NCI-H460 (cell line): ENCODE data around the gene KREMEN2. TPM values are rescaled to one million over a fixed set of nuclear protein-coding genes. Genes with fewer than 3 reads are reported as not detected.

Experiments used
- DNase-seq: peaks from one replicate; pipeline ENCODE4 v3.0.0-alpha.2; 2016; ENCODE audit warnings: low read depth; ENCODE audit errors: extremely low read depth
- total RNA-seq: library from RNA; depleted of rRNA; stranded (reverse); fragments of >200 nt; shearing (Covaris generic); gene quantifications from 2 replicates; pipeline ENCODE4 v1.2.3, GENCODE V29; 2014

Gene KREMEN2
- total RNA-seq, 1 experiment from 2014 or later: 1.5 TPM

DNA sequence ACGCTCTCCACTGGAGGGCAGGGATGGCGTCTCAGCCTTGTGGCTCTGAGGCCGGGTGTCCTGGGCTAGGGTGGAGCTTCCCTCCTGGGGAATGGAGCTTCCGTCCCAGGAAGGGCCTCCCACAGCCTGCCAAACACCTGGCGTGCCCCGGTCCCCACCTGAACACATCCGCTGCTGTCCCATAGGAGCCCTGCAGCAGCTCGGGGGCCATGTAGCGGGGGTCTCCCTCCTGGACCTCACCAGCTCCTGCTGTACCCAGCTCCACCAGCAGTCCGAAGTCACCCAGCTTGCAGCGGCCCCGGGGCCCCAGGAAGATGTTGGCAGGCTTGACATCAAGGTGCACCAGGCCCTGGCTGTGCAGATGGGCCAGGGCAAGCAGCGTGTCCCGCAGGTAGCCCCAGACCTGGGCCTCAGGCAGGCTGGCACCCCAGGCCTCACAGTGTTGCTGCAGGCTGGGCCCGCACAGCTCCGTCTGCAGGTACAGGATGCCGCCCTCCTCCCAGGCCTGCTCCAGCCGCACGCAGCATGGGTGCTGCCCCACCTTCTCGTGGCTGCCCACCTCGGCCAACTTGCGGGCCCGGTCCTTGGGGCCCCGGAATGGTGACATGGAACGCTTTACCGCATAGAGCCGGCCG, 11.2 kb downstream of the KREMEN2 start:
- DNase-seq: no peak

DNA sequence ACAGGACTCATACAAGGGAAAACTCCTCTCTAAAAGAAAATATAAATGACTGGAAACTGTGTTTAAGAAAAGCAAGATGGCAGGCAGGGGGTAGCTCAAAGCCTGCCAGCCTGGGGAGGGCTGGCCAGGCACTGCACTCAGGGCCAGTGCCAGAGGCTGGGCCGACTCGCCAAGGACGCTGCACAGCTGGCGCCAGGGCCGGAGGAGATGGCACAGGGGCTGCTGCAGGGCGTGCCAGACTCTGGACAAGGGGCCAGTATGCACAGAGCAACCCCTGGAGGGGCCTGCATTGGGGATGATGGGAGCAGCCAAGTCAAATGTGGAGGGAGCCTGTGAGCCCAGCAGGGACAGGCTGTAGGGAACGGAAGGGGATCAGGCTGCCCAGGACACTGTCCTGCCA, 12.1 kb downstream of the KREMEN2 start:
- no peak for DNase-seq

DNA sequence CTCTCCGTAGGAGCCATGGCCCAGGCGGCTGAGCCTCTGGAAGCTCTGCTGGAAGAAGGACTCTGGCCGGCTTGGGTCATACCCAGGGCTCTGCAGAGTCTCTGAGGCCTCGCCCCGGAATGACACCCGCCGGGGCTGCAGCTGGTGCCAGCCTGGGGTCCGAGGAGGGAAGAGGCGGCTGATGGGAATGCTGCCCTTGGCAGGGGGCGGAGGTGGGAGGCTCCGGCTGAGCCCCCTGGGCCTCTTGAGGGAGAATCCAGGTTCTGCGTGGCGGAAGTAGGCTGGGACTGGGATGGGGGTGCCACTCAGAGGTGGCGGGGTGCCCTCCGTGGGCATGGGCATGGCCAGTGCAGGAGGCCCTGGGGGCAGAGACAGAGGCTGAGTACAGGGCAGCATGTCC, 12.6 kb downstream of the KREMEN2 start:
- no peak for DNase-seq

DNA sequence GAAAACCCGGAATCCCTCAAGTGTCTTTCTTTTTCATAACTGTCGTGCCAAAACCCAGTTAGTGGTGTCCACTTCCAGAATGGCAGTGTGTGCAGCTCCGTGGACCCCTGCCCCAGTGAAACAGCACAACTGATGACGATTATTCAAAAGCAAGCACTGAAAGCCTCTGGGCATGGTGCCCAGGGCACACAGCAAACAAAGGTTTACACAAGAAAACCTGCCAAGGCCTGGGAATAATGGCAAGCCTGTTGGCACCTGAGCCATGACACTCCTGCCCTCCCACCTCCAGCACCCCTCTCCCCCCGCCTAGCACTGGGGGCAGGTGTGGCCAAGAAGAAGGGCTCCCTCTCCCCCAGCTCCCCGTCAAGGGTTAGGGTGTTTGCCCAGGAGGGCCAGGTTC, 13.4 kb downstream of the KREMEN2 start:
- no peak for DNase-seq

DNA sequence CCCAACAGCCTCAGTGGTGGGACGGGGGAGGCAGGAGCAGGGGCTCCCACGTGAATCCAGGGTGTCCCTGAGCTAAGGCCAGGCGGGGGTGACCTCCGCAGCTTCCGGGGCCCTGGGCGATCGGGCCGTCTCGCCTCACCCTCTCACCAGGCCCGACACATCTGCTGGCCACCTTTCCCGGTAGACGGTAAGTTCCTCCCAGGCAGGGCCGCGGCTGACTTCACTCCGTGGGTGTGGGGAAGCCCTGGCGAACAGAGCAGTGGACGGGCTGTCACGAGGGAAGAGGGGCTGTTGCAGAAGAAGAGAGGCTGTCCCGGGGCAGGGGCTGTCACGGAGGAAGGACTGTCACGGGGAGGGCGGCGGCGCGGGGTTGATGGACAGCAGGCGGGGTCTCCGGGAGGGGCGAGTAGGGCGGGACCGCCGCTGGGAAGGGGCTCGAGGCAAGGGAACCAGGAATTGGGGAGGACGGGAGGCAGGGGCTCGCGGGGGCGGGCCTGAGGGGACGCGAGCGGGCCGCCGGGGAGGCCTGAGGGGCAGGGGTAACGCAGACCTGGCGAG, 15.7 kb downstream of the KREMEN2 start:
- DNase-seq: no peak

DNA sequence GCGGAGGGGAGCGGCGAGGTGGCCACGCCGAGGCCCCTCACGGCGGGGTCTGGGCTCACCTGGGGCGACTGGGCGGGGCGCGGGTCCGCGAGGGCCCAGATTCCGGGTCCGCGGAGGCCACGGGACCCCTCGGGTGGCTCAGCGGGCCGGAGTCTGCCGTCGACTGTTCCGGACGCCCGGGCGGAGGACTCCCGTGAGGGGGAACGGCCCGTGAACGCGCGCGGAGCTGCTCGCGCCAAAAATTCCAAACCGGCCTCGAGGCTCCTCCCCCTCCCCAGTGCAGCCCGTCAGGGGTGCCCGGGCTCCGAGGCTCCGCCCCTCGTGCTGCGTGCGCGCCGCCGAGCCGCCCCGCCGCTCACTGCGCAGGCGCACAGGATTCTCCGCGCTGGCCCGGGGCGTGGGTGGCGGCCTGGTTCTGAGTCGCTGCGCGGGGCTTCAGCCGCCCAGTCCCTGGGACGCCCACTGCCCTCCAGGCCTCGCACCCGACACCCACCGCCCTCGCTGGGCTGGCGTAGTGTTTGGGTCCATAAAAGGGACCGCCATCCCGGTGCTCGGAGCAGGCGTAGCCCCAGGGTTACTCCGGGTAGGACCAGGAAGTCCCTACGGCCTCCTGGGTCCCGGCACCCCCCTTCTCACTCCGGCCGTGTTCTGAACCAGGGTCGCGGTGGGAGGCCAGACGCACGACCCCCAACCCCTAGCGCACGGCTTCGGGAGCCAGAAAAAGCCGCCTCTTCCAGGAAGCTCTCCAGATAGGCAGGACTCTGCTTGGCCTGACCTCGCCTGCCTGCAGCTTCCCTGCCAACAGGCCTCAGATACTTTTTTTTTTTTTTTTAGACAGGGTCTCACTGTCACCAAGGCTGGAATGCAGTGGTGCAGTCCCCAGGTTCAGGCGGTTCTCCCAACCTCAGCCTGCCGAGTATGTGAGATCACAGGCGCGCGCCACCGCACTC, 16.4 kb downstream of the KREMEN2 start, which contains the start of gene PKMYT1:
Gene PKMYT1, minus strand, starts transcription at position 220 of the 950 bp plus-strand sequence. CDS start 789 bp downstream, outside the sequence.
- DNase-seq: peak; percentile 88

DNA sequence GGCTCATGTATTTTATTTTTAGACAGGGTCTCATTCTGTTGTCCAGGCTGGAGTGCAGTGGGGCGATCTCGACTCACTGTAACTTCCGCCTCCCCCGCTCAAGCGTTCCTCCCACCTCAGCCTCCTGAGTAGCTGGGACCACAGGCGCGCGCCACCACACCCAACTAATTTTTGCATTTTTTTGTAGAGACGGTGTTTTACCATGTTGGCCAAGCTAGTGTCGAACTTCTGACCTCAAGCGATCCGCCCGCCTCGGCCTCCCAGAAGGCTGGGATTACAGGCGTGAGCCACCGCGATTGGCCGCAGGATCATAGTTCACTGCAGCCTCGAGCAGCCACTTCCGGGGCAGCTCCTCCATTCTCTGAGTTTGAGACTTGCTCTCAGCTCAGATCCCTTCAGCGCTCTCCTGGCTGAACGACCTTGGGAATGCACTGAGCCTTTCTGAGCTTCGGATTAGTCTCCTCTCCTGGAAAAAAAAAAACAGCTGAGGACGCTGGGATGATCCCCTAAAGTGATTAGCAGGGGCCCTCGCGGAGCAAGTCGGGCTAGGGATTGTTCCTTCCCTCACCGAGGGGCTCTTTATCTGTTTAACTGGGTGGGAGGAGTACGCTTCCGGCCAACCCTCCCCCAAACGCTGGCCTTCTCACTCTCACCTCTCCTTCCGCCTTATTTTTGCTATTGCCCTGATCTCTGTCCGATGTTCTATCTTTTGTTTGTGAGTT, 17.3 kb downstream of the KREMEN2 start:
- no peak for DNase-seq

DNA sequence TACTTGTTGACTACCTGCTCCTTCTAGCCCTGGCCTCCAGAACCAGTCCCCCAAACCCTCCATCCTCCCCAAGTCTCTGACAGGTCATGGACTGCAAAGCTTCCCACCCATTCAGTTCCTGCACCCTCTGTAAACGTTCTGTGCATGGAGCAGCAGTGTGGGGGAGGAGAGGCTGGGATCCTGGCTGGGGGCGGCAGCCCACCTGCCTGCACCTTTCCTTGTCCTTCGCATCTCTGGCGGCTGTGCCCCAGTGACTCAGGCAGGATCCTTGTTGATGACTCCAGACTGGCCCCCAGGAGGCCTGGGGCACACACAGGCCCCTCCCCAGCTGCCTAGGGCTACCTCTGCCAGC, 17.8 kb downstream of the KREMEN2 start:
- no peak for DNase-seq

DNA sequence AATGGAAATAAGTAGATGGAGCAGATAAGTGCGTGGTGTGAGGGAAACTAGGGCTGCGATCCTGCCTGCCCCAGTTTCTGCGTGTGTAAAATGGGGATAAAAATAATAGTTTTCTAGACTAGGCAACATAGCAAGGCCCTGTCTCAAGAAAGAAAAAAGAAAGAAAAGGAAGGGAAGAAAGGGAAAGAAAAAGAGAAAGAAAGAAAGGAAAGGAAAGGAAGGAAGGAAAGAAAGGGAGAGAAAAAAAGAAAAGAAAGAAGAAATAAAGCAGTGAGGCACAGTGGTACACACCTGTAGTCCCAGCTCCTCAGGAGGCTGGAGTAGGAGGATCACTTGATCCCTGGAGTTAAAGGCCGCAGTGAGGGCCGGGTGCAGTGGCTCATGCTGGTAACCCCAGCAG, 18.3 kb downstream of the KREMEN2 start:
- no peak for DNase-seq

DNA sequence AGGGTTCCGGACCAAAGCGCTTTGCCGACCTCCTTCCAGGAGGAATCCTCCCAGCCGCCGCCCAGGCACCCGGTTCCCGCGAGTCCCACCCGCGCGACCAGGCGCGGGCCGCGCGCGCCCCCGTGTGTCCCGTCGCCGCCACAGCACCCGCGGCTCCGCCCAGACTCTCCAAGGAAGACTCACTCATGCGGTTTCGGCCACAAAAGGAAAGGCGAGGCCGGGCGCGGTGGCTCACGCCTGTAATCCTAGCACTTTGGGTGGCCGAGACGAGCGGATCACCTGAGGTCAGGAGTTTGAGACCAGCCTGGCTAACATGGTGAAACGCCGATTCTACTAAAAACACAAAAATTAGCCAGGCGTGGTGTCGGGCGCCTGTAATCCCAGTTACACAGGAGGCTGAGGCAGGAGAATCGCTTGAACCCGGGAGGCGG, 19.6 kb downstream of the KREMEN2 start:
- peak; percentile 75 for DNase-seq

DNA sequence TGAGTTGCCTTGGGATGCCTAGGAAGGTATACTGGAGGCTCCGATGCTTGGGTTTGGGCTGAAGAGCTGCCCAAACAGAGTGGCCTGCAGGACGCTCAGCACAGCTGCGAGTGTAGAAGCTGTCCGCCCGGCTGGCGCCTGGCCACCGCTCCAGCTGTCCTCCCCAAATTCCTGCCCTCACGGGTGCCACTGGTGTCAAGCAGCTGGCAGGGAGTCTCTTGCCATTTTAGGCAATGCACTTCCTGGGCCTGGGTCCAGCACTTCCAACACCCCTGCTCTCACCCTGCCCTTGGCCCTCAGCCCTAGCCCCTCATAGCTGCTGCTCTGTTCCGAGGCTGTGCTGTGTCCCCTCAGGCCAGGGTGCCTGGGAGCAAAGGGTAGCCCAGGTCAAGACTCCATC, 21.4 kb downstream of the KREMEN2 start:
- DNase-seq: no peak

DNA sequence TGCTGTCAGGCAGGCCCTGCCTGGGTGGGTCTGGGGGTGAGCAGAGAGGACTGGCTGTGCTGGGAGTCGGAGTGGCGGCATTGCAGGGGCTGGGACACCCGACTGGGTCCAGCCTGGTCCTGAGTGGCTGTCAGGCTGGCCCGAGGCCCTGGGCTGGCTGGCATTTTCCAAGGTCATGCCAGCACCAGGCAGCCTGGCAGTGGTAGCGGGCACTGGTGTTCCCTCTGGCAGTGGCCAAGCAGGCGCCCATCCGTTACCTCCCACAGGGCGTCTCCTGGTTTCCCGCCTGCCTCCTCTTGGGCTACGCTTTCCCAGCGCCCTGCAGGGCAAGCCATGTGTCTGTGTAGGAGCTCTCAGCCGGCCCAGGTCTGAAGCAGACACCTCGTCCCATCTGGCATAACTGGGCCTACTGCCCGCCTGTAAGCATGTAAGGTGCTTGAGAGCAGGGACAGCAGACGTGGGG, 21.8 kb downstream of the KREMEN2 start:
- no peak for DNase-seq

DNA sequence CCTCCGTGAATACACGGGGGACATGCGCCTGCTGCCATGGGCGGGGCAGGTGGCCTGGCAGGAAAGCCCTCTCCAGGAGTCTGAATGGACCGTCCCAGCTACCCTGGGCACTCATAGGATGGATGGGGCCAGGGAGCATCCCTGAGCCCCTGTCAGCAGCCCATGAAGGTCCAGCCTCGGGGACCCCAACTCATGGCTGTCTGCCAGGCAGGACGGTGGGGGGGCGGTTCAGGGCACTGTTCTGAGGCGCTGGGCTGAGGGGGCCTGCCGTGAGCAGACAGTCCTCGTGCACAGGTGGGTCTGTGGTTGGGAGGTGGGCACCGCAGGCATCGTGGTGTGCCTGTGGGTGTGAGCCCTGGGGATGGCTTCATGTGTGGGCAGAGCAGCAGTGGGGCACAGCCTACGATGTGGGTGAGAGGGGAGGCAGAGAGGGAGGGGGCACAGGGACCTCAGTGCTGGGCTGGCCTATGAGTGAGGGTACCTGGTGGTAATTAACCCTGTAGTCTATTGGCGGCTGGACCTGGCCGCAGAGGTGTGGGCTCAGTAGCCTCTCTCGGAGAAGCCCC, 22.6 kb downstream of the KREMEN2 start:
- DNase-seq: no peak

DNA sequence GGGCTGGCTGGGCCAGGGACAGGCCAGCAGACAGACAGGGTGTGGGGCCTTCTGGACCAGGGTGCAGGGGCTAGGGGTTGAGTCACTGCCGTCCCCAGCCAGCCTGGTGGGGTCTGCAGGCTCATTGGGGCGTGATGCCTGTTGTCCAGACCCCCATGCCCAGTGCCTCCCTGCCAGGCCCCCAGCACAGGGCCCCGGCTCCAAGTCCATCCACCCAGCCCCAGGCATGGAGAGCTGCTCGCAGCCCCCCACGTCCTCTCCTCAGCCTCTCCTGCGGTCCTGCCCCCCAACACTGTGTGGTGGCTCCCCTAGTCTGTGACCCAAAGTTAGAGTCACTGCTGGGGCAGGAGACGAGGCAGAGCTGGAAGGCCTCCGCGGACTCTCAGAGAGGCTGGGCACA, 23.2 kb downstream of the KREMEN2 start:
- DNase-seq: no peak

DNA sequence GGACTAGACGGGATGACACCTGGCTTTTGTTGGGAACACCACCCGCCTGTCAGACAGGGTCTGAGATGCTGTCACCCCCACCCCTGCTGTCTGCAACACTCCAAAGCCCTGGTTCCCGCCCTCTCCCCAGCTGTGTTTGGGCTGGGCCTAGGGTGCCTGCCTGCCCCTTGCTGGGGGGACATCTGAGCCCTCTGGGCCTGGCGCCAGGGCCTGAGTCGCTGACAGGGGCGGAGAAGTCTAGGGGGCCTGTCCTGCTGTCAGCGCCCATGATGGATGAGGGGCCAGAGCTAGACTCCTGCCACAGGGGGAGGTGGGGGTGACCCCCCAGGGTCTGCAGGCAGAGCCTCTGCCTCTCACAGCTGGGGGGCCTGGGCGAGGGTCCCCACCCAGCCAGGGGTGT, 23.8 kb downstream of the KREMEN2 start:
- DNase-seq: no peak

DNA sequence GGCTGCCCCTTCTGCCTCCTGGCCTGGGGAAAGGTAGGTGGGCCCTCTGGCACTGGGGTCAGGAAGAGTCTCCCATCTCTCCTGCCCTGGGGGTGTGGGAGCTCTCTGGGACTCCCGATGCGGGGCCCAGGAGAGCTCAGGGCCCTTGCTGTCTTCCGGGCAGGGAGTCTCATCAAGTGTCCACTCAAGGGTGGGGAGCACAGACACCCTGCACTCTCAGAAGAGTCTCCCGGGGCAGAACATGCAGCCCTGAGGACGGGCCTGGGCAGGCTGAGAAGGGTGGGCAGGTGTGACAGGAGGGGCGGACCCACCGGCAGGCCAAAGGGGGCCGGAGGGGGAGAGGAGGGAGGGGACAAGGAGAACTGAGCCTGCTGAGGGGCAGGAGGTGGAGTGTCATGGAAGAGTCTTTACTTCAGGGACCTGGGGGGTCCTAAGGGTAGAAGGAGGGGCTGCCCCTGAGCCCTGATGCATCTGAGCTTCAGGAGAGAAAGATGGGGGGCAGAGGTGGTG, 24.6 kb downstream of the KREMEN2 start:
- DNase-seq: no peak

DNA sequence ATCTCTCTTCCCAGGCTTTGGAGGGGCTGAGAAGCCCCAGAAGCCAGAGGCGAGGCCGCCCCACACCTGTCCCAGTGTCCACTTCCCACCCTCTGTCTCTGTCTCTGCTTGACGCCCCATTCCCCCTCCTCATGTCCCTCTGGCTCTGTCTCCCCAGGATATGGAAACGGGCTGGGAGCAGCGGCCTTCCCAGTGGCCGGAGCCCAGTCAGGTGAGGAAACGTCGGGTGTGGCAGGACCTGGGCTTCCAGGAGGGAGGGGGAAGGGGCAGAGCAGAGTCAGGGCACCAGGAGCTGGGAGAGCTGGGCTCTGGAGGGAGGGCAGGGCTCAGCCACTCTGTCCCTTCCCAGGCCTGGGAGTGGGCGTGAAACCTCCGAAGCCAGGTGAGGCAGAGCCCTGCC, 26.8 kb downstream of the KREMEN2 start:
- DNase-seq: no peak

DNA sequence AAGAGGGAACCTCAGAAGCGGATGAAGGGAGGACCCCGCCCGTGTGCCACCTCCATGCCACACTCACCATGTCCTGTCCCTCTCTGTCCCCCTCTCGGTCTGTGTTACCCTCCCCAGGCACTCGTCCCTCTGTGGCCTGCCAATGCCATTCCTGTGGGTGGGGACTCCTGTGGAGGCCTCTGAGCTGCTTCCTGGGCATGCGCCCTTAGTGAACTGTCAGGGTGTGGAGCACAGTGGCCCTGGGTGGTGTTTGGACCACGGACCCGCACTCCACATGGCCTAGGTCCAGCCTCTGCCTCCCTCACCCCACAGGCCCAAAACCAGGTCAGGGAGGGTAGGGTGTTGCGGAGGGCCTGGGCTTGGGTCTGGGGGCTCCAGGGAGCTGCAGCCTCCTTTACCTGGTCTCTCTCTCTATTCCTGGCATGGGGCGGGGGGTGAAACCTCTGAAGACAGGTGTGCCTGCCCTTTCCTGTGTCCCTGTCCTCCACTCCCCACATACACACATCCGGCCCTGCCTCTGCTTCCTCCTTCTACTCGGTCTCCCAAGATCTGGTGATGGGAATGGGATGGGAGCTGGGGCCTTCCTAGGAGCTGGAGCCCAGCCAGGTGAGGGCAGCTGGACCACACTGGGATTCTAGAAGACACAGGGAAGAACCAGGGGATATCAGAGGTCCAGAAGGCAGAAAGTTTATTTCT, 27.6 kb downstream of the KREMEN2 start:
- DNase-seq: no peak

DNA sequence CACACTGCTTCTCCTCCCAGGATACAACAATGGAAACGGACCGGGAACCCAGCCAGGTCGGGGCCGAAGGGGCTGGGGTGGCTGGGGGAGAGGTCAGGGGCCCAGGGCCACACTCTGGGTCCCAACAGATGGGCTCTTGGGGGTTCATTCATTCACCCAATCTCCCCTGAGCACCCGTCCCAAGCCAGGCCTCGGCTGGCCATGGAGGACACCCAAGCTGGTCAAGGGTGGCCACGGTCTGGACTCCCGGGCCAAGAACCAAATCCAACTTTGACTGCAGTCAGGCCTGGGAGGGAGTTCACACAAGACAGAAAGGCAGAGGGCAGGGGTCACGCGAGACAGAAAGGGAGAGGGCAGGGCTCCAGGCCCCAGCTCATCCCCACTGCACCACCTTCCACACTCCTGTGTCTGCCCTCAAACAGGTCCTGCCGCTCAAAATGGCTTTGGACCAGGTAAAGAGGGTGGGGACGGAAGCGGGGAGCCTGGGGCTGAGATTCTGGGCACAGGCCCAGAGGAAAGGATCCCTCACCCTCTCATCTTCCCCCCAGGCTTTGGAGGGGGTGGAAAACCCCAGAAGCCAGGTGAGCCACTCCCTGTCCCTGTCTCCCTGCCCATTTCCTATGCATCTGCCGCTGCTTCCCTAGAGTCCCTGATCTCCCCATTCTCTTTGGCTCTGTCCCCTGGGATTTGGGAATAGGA, 28.5 kb downstream of the KREMEN2 start:
- DNase-seq: no peak
